Endothelial cell of umbilical vein (primary cell): ENCODE measurements around the gene CROCC. TPM values are rescaled to one million over a fixed set of nuclear protein-coding genes. Genes with fewer than 3 reads are reported as not detected.

ENCODE experiments used
- BruUV-seq: library from RNA; stranded (reverse); fragments of 400-500 nt; replicated peaks from 2 replicates; lab custom pipeline; 2021; lab: Mats Ljungman, UMichigan
- CTCF ChIA-PET: fragments of 300-600, 350-600 bp; sonication (Branson Sonifier 250); formaldehyde crosslinking; loops from one replicate; lab custom pipeline; 2021; ENCODE audit warnings: antibody characterized with exemption, inconsistent platforms; lab: Charles Lee
- POLR2A ChIA-PET: fragments of 300-600, 350-600 bp; sonication (Branson Sonifier 250); formaldehyde crosslinking; loops from one replicate; lab custom pipeline; 2021; ENCODE audit warnings: antibody characterized with exemption, inconsistent platforms; lab: Charles Lee
- DNase-seq: peaks from one replicate; pipeline ENCODE4 v3.0.0-alpha.2; 2011; ENCODE audit warnings: low read depth, low spot score
- FAIRE-seq: peaks from 2 replicates; lab custom pipeline; 2011; peaks lifted over from hg19 to GRCh38; lab: Jason Lieb, UNC
- H2AFZ ChIP-seq: 2 replicates; pipeline ENCODE4 v1.6.0; 2012; ENCODE audit warnings: low read depth, low read length, control low read depth, inconsistent platforms
- H3K27ac ChIP-seq: 2 replicates; pipeline ENCODE4 v1.5.1; 2011; ENCODE audit warnings: low read depth, mild to moderate bottlenecking, control low read depth, low read length, moderate library complexity; ENCODE audit not compliant: insufficient read depth
- H3K27me3 ChIP-seq, 2 experiments: 2 replicates each; pipeline versions ENCODE4 v1.6.0 to v1.6.1; 2011; ENCODE audit warnings: low read length in 2 of 2, mixed read lengths in 1 of 2; ENCODE audit not compliant: control insufficient read depth in 2 of 2, insufficient read depth in 2 of 2
- H3K36me3 ChIP-seq, 2 experiments: 2 replicates in 1 of 2; 3 replicates in 1 of 2; pipeline ENCODE4 v1.5.1; 2011; ENCODE audit warnings: low read length in 2 of 2, mild to moderate bottlenecking in 1 of 2, moderate library complexity in 1 of 2; ENCODE audit not compliant: control insufficient read depth in 2 of 2, insufficient read depth in 2 of 2; ENCODE audit errors: extremely low read depth in 1 of 2
- H3K4me1 ChIP-seq: 3 replicates; pipeline ENCODE4 v1.5.1; 2011; ENCODE audit warnings: mild to moderate bottlenecking, low read length; ENCODE audit not compliant: control insufficient read depth, insufficient read depth; ENCODE audit errors: extremely low read depth
- H3K4me2 ChIP-seq: 2 replicates; pipeline ENCODE4 v1.6.1; 2011; ENCODE audit warnings: low read length, control low read depth, mixed read lengths; ENCODE audit not compliant: insufficient read depth
- H3K4me3 ChIP-seq, 3 experiments: fragments of 200-600 bp in 1 of 3; sonication (generic), shearing (Covaris generic) in 1 of 3; replicated peaks in 1 of 3; 2 replicates each; pipeline ENCODE4 v1.5.1; 2011 to 2016; ENCODE audit warnings: control low read depth in 3 of 3, low read length in 3 of 3, mild to moderate bottlenecking in 2 of 3, inconsistent platforms in 1 of 3, low read depth in 1 of 3, moderate library complexity in 1 of 3; ENCODE audit not compliant: insufficient read depth in 1 of 3
- H3K79me2 ChIP-seq: 2 replicates; pipeline ENCODE4 v1.6.0; 2012; ENCODE audit warnings: low read length, inconsistent platforms; ENCODE audit not compliant: control insufficient read depth, insufficient read depth
- H3K9ac ChIP-seq: replicated peaks from 2 replicates; pipeline ENCODE3; 2011; ENCODE audit warnings: low read length, control low read depth; ENCODE audit not compliant: insufficient read depth; ENCODE audit errors: extremely low read depth
- H3K9me1 ChIP-seq: replicated peaks from 3 replicates; pipeline ENCODE4 v1.6.0; 2011; ENCODE audit warnings: mild to moderate bottlenecking, low read length; ENCODE audit not compliant: control insufficient read depth, insufficient read depth; ENCODE audit errors: extremely low read depth
- H3K9me3 ChIP-seq: replicated peaks from 2 replicates; pipeline ENCODE4 v1.5.1; 2012; ENCODE audit warnings: low read length, inconsistent platforms; ENCODE audit not compliant: control insufficient read depth, insufficient read depth
- H4K20me1 ChIP-seq: replicated peaks from 2 replicates; pipeline ENCODE3; 2011; ENCODE audit warnings: mild to moderate bottlenecking, low read length; ENCODE audit not compliant: control insufficient read depth, insufficient read depth; ENCODE audit errors: extremely low read depth
- CTCF ChIP-seq, 2 donors: IDR thresholded peaks; 1 replicate in 1 of 2; 2 replicates in 1 of 2; pipeline ENCODE4 v1.5.1; 2011; ENCODE audit warnings: low read length in 2 of 2, mild to moderate bottlenecking in 2 of 2, moderate library complexity in 2 of 2, control low read depth in 1 of 2, inconsistent platforms in 1 of 2, low read depth in 1 of 2; ENCODE audit not compliant: insufficient read depth in 1 of 2; ENCODE audit errors: extremely low read depth in 1 of 2
- EZH2 ChIP-seq: IDR thresholded peaks from 2 replicates; pipeline ENCODE4 v1.6.1; 2012; ENCODE audit warnings: borderline replicate concordance, low read depth, mild to moderate bottlenecking, moderate library complexity, low read length, inconsistent platforms; ENCODE audit not compliant: severe bottlenecking
- FOS ChIP-seq: IDR thresholded peaks from 2 replicates; pipeline ENCODE4 v1.6.1; 2011; ENCODE audit warnings: mild to moderate bottlenecking, low read length, moderate library complexity, borderline replicate concordance; ENCODE audit not compliant: insufficient read depth
- GATA2 ChIP-seq: IDR thresholded peaks from 2 replicates; pipeline ENCODE4 v1.7.0; 2011; ENCODE audit warnings: low read depth, mild to moderate bottlenecking, moderate library complexity, mixed read lengths, low read length; ENCODE audit not compliant: insufficient read length, insufficient read depth
- MYC ChIP-seq: IDR thresholded peaks from one replicate; pipeline ENCODE4 v1.6.1; 2011; ENCODE audit warnings: mild to moderate bottlenecking, low read depth, low read length
- POLR2AphosphoS5 ChIP-seq: IDR thresholded peaks from 2 replicates; pipeline ENCODE4 v1.6.1; 2012; ENCODE audit warnings: low read depth, mild to moderate bottlenecking, control low read depth, low read length, moderate library complexity; ENCODE audit not compliant: insufficient read depth
- dilution Hi-C: fragments of 300-500 bp; cut with MboI; formaldehyde crosslinking; loops from one replicate; pipeline ENCODE4 v1.15.0; 2019; ENCODE audit warnings: low sequenced_read_pairs; ENCODE audit not compliant: extremely low pct_ligation_motif_present
- intact Hi-C: fragments of 100-400 bp; cut with micrococcal nuclease; formaldehyde crosslinking; loops from one replicate; pipeline ENCODE4 v1.10.0; 2022
- polyA plus RNA-seq, 4 experiments: library from polyadenylated mRNA; depleted of rRNA in 3 of 4; stranded (reverse) in 3 of 4; unstranded in 1 of 4; fragments of >200 nt; gene quantifications; 2 replicates each; pipeline versions ENCODE4 v1.2.1 to v1.2.3, GENCODE V29; 2011 to 2012; ENCODE audit warnings: missing spikeins in 1 of 4
- total RNA-seq: library from RNA; stranded (reverse); gene quantifications from 2 replicates; pipeline ENCODE4 v1.2.3, GENCODE V29; 2021

CROCC gene
- total and polyA plus RNA-seq, 2 donors (not counting 3 experiments of a cell fraction or from before 2014, with no cell fraction given): 18.3 to 35.5 TPM

GRCh38 chr1:16920951-16921350 is 780 bp upstream of the CROCC start:
- no peak overlapping the region for H3K9ac ChIP-seq
- no peak overlapping the region for H3K4me2 ChIP-seq
- H4K20me1 ChIP-seq: no peaks in the 10 kb centered on the region
- H3K9me3 ChIP-seq: no peaks in the 10 kb centered on the region
- BruUV-seq: no TSS peak
- H3K4me3 ChIP-seq: no peak overlapping the region
- dilution Hi-C loops (no loop called here), intact Hi-C loops (no loop called here)
- ChIA-PET CTCF (interaction anchor here (1.2 kb wide), 1 partner anchor 300 kb away, joined by 3 read pairs; no protein-coding TSS in a partner anchor), POLR2A (no interaction called here)
- H3K79me2 ChIP-seq: no peaks in the 10 kb centered on the region
- H3K27me3 ChIP-seq: no peaks in the 10 kb centered on the region
- FAIRE-seq (no peak), DNase-seq (no peak)
- H2AFZ ChIP-seq: no peak overlapping the region
- H3K36me3 ChIP-seq: no peaks in the 10 kb centered on the region
- H3K4me1 ChIP-seq: peaks cover 7% of the 10 kb centered on the region
- H3K9me1 ChIP-seq: no peaks in the 10 kb centered on the region
- TF ChIP-seq MYC (no peak), CTCF (IDR thresholded peaks at IDR 0.05; ENCODE audit: extremely low read depth in 1 of 2, insufficient read depth in 1 of 2, low read depth in 1 of 2, low read length in 2 of 2) (no peak), GATA2 (no peak), POLR2AphosphoS5 (no peak), EZH2 (no peak), FOS (no peak)
- no peak overlapping the region for H3K27ac ChIP-seq
